ENCODE data around the gene ASCC1. TPM values are rescaled to one million over a fixed set of nuclear protein-coding genes. Genes with fewer than 3 reads are reported as not detected.
"Not testable (repeated sequence)": the region's sequence is repeated elsewhere in the genome, so short reads cannot be mapped to it uniquely, and the experiment has no call there.

The ASCC1 gene
- total and polyA plus RNA-seq, 2 donors (not counting 1 experiment from before 2014, with no cell fraction given) = 40.2 to 42.1 TPM

DNA sequence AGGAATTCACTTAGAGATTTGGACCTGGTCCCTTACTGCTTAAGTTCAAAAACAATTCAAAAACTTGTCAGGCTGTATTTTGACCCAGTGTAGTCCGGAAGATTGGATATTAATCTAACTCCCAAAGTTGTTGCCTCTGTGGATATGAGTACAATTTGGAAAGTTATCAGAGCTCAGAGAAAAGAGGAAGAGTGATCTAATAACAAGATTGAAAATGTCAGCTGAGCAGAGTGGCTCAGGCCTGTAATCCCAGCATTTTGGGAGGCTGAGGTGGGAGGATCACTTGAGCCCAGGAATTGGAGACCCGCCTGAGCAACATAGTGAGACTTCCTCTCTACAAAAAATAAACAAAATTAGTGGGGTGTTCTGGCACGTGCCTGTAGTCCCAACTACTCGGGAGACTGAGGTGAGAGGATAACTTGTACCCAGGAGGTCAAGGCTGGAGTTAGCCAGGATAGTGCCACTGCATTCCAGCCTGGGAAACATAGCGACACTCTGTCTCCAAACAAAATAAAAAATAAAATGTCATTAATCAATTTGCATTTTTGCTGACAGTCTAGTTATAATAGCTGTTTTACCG lies 3.2 kb upstream of the ASCC1 start:
- H3K4me3 ChIP-seq (replicated peaks in 1 of 4; ENCODE audit: control extremely low read depth in 1 of 4, insufficient read depth in 1 of 4, low read depth in 3 of 4, low read length in 4 of 4) = no peak overlapping the region
- H2AFZ ChIP-seq (ENCODE audit: low read length) = no peak overlapping the region
- no peaks in the 10 kb centered on the region for H4K20me1 ChIP-seq (ENCODE audit: control insufficient read depth, extremely low read depth, insufficient read depth, low read length)
- no peak overlapping the region for H3K4me2 ChIP-seq (ENCODE audit: extremely low read depth, insufficient read depth, low read length)
- no peak for TF ChIP-seq EZH2 (IDR thresholded peaks at IDR 0.05; ENCODE audit: low read length, missing control alignments)
- TF ChIP-seq, protein P1, sequence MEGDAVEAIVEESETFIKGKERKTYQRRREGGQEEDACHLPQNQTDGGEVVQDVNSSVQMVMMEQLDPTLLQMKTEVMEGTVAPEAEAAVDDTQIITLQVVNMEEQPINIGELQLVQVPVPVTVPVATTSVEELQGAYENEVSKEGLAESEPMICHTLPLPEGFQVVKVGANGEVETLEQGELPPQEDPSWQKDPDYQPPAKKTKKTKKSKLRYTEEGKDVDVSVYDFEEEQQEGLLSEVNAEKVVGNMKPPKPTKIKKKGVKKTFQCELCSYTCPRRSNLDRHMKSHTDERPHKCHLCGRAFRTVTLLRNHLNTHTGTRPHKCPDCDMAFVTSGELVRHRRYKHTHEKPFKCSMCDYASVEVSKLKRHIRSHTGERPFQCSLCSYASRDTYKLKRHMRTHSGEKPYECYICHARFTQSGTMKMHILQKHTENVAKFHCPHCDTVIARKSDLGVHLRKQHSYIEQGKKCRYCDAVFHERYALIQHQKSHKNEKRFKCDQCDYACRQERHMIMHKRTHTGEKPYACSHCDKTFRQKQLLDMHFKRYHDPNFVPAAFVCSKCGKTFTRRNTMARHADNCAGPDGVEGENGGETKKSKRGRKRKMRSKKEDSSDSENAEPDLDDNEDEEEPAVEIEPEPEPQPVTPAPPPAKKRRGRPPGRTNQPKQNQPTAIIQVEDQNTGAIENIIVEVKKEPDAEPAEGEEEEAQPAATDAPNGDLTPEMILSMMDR (conservative IDR thresholded peaks at IDR 0.05 in 1 of 2, IDR thresholded peaks at IDR 0.05 in 1 of 2; ENCODE audit: low read depth in 1 of 2, low read length in 2 of 2) = no peak
- no peaks in the 10 kb centered on the region for H3K36me3 ChIP-seq (ENCODE audit: control insufficient read depth, insufficient read depth, low read length)
- peaks cover 12% of the 10 kb centered on the region for H3K79me2 ChIP-seq (ENCODE audit: control insufficient read depth, insufficient read depth, low read length)
- H3K9me3 ChIP-seq (ENCODE audit: control insufficient read depth, insufficient read depth, low read depth, low read length) = no peaks in the 10 kb centered on the region
- H3K9ac ChIP-seq (ENCODE audit: insufficient read depth, low read length) = no peak overlapping the region
- H3K27me3 ChIP-seq (ENCODE audit: control insufficient read depth, insufficient read depth, low read length) = no peaks in the 10 kb centered on the region
- no peak overlapping the region for H3K27ac ChIP-seq (ENCODE audit: insufficient read depth, low read length)
- H3K4me1 ChIP-seq (ENCODE audit: control insufficient read depth, extremely low read depth, insufficient read depth, low read length) = peaks cover 5% of the 10 kb centered on the region
- no peak for DNase-seq (ENCODE audit: low read depth in 2 of 2)

GRCh38 chr10:72218726-72219125 lies 2.6 kb upstream of the ASCC1 start:
- Histone ChIP-seq H3K4me2 (ENCODE audit: extremely low read depth, insufficient read depth, low read length) (peak overlapping the region; percentile 29), H3K4me1 (ENCODE audit: control insufficient read depth, extremely low read depth, insufficient read depth, low read length) (peaks cover 5% of the 10 kb centered on the region), H3K9me3 (ENCODE audit: control insufficient read depth, insufficient read depth, low read depth, low read length) (no peaks in the 10 kb centered on the region), H3K4me3 (replicated peaks in 1 of 4; ENCODE audit: control extremely low read depth in 1 of 4, insufficient read depth in 1 of 4, low read depth in 3 of 4, low read length in 4 of 4) (no peak overlapping the region), H3K79me2 (ENCODE audit: control insufficient read depth, insufficient read depth, low read length) (peaks cover 12% of the 10 kb centered on the region), H3K27me3 (ENCODE audit: control insufficient read depth, insufficient read depth, low read length) (no peaks in the 10 kb centered on the region), H3K9ac (ENCODE audit: insufficient read depth, low read length) (no peak overlapping the region), H2AFZ (ENCODE audit: low read length) (no peak overlapping the region), H4K20me1 (ENCODE audit: control insufficient read depth, extremely low read depth, insufficient read depth, low read length) (no peaks in the 10 kb centered on the region), H3K36me3 (ENCODE audit: control insufficient read depth, insufficient read depth, low read length) (no peaks in the 10 kb centered on the region), H3K27ac (ENCODE audit: insufficient read depth, low read length) (no peak overlapping the region)
- DNase-seq (ENCODE audit: low read depth in 2 of 2) = no peak
- TF ChIP-seq, protein P1 (conservative IDR thresholded peaks at IDR 0.05 in 1 of 2, IDR thresholded peaks at IDR 0.05 in 1 of 2; ENCODE audit: low read depth in 1 of 2, low read length in 2 of 2) = no peak
- no peak for TF ChIP-seq EZH2 (IDR thresholded peaks at IDR 0.05; ENCODE audit: low read length, missing control alignments)

DNA sequence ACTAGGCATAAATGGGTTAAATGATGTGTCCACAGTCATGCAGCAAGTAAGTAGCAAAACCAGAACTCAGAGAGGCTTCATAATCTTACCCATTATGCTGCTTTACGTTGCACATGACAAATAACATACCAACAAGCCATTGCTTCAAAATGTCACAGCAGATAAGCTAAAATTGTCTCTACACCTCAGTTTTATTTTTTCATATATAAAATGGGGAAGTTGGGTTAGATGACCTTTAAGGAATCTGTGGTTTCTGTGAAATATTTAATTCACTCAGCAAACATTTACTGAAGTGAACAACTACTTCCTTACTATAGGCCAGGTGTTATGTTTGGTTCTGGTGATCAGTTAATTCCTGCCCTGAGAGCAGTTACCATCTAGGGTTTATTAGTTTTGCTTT lies 2.2 kb upstream of the ASCC1 start:
- Histone ChIP-seq H3K27ac (ENCODE audit: insufficient read depth, low read length) (no peak overlapping the region), H3K27me3 (ENCODE audit: control insufficient read depth, insufficient read depth, low read length) (no peaks in the 10 kb centered on the region), H2AFZ (ENCODE audit: low read length) (no peak overlapping the region), H4K20me1 (ENCODE audit: control insufficient read depth, extremely low read depth, insufficient read depth, low read length) (no peaks in the 10 kb centered on the region), H3K4me2 (ENCODE audit: extremely low read depth, insufficient read depth, low read length) (no peak overlapping the region), H3K9me3 (ENCODE audit: control insufficient read depth, insufficient read depth, low read depth, low read length) (no peaks in the 10 kb centered on the region), H3K9ac (ENCODE audit: insufficient read depth, low read length) (no peak overlapping the region), H3K4me3 (replicated peaks in 1 of 4; ENCODE audit: control extremely low read depth in 1 of 4, insufficient read depth in 1 of 4, low read depth in 3 of 4, low read length in 4 of 4) (no peak overlapping the region), H3K4me1 (ENCODE audit: control insufficient read depth, extremely low read depth, insufficient read depth, low read length) (peaks cover 5% of the 10 kb centered on the region), H3K36me3 (ENCODE audit: control insufficient read depth, insufficient read depth, low read length) (no peaks in the 10 kb centered on the region), H3K79me2 (ENCODE audit: control insufficient read depth, insufficient read depth, low read length) (peaks cover 12% of the 10 kb centered on the region)
- no peak for DNase-seq (ENCODE audit: low read depth in 2 of 2)
- TF ChIP-seq, protein P1 (conservative IDR thresholded peaks at IDR 0.05 in 1 of 2, IDR thresholded peaks at IDR 0.05 in 1 of 2; ENCODE audit: low read depth in 1 of 2, low read length in 2 of 2) = no peak
- no peak for TF ChIP-seq EZH2 (IDR thresholded peaks at IDR 0.05; ENCODE audit: low read length, missing control alignments)

GRCh38 chr10:72211832-72212231 lies 4.2 kb downstream of the ASCC1 start:
- H4K20me1 ChIP-seq (ENCODE audit: control insufficient read depth, extremely low read depth, insufficient read depth, low read length); H3K4me1 ChIP-seq (ENCODE audit: control insufficient read depth, extremely low read depth, insufficient read depth, low read length); H3K4me2 ChIP-seq (ENCODE audit: extremely low read depth, insufficient read depth, low read length); DNase-seq (ENCODE audit: low read depth in 2 of 2); H3K4me3 ChIP-seq (replicated peaks in 1 of 4; ENCODE audit: control extremely low read depth in 1 of 4, insufficient read depth in 1 of 4, low read depth in 3 of 4, low read length in 4 of 4); H3K79me2 ChIP-seq (ENCODE audit: control insufficient read depth, insufficient read depth, low read length); H3K9ac ChIP-seq (ENCODE audit: insufficient read depth, low read length); H3K36me3 ChIP-seq (ENCODE audit: control insufficient read depth, insufficient read depth, low read length); H3K27me3 ChIP-seq (ENCODE audit: control insufficient read depth, insufficient read depth, low read length); H3K9me3 ChIP-seq (ENCODE audit: control insufficient read depth, insufficient read depth, low read depth, low read length); H3K27ac ChIP-seq (ENCODE audit: insufficient read depth, low read length); H2AFZ ChIP-seq (ENCODE audit: low read length): not testable (repeated sequence)

- not testable (repeated sequence) for H3K4me1 ChIP-seq (ENCODE audit: control insufficient read depth, extremely low read depth, insufficient read depth, low read length); H3K27ac ChIP-seq (ENCODE audit: insufficient read depth, low read length); H2AFZ ChIP-seq (ENCODE audit: low read length); H3K9me3 ChIP-seq (ENCODE audit: control insufficient read depth, insufficient read depth, low read depth, low read length); DNase-seq (ENCODE audit: low read depth in 2 of 2); H3K9ac ChIP-seq (ENCODE audit: insufficient read depth, low read length); H3K4me2 ChIP-seq (ENCODE audit: extremely low read depth, insufficient read depth, low read length); H3K79me2 ChIP-seq (ENCODE audit: control insufficient read depth, insufficient read depth, low read length); H4K20me1 ChIP-seq (ENCODE audit: control insufficient read depth, extremely low read depth, insufficient read depth, low read length); H3K27me3 ChIP-seq (ENCODE audit: control insufficient read depth, insufficient read depth, low read length); H3K36me3 ChIP-seq (ENCODE audit: control insufficient read depth, insufficient read depth, low read length); H3K4me3 ChIP-seq (replicated peaks in 1 of 4; ENCODE audit: control extremely low read depth in 1 of 4, insufficient read depth in 1 of 4, low read depth in 3 of 4, low read length in 4 of 4)
These were observed 4.7 kb downstream of the ASCC1 start for GRCh38 chr10:72211381-72211780.
